Measurements from ENCODE around the gene MRPS16. TPM values are rescaled to one million over a fixed set of nuclear protein-coding genes. Genes with fewer than 3 reads are reported as not detected.

The MRPS16 gene
- total and polyA plus RNA-seq, 2 of the 13 experiments (the other 11 are each of a cell fraction or from before 2014, with no cell fraction given) = 70.1 to 135 TPM

DNA sequence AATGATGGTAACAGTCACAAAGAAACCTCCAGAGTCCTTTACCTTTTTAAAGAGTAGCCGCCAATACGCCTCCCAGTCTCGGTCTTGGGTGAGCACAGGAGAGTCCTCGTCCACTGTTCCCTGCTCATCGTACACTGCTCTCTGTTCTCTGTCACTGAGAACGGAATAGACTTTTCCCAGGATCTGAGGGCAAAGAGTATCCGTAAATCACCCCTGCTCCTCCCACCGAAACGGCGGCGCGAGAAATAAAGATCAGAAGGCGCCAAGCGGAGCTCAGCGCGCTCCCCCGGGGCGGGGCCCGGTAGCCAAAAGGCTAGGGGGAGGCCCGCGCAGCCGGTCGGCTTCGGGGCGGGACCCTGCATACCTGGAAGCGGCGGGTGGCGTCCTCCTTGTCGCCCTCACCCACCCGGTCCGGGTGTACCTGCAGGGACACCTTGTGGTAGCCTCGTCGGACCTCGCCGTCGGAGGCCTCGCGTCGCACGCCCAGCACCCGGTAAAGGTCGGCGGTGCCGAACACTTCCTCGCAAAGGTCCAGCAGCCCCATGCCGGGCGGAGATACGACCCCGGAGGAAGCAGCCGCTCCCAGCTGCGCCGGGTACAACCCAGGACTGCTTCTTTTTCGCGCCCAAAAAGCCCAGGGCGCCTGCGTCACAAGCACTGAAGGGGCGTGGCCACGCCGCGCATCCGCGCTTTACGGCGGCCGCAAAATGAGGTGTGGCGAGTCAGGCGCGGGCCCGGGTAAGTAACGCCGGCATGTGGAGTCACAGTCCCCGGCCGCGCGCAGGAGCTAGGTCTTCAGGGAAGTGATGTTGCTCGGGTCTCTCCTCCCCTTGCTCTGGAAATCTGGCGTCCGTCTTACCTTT, 5.6 kb downstream of the MRPS16 start, which contains the start of gene DNAJC9 (continued):
- TF ChIP-seq KLF11 (CRISPR knock-in tag; IDR thresholded peaks at IDR 0.05) = peak; percentile 67; the same call in 1 of the 2 replicates
- peak; percentile 89; the same call in 1 of the 2 replicates for TF ChIP-seq ZSCAN21 (CRISPR knock-in tag; IDR thresholded peaks at IDR 0.05; ENCODE audit: borderline replicate concordance)
- no peak; the same call in 1 of the 2 replicates for TF ChIP-seq TSC22D2 (CRISPR knock-in tag; IDR thresholded peaks at IDR 0.05; ENCODE audit: borderline replicate concordance)
- TF ChIP-seq FOXC1 (CRISPR knock-in tag; IDR thresholded peaks at IDR 0.05; ENCODE audit: borderline replicate concordance) = peak; percentile 99
- TF ChIP-seq SAFB2 (CRISPR knock-in tag; IDR thresholded peaks at IDR 0.05; ENCODE audit: borderline replicate concordance, low read depth) = peak; percentile 97
- TF ChIP-seq STAG1 (CRISPR knock-in tag; IDR thresholded peaks at IDR 0.05) = peak; percentile 27; the same call in 1 of the 2 replicates
- peak; percentile 71; the same call in 1 of the 2 replicates for TF ChIP-seq NFKB2 (CRISPR knock-in tag; IDR thresholded peaks at IDR 0.05; ENCODE audit: borderline replicate concordance)
- peak; percentile 37; the same call in 1 of the 2 replicates for TF ChIP-seq JUND (CRISPR knock-in tag; IDR thresholded peaks at IDR 0.05)
- TF ChIP-seq ZNF292 (CRISPR knock-in tag; IDR thresholded peaks at IDR 0.05; ENCODE audit: borderline replicate concordance, low read depth) = 0 out of 2 replicates have a peak, but pooled peaks have one; percentile 53
- peak; percentile 69 for TF ChIP-seq ZNF136 (CRISPR knock-in tag; IDR thresholded peaks at IDR 0.05; ENCODE audit: low read depth)
- TF ChIP-seq MLXIP (CRISPR knock-in tag; IDR thresholded peaks at IDR 0.05; ENCODE audit: borderline replicate concordance) = no peak
- no peak for TF ChIP-seq ZKSCAN5 (CRISPR knock-in tag; IDR thresholded peaks at IDR 0.05)
- TF ChIP-seq MBNL3 (CRISPR knock-in tag; conservative IDR thresholded peaks at IDR 0.05) = no peak
- TF ChIP-seq MEIS2 (CRISPR knock-in tag; IDR thresholded peaks at IDR 0.05) = no peak
- TF ChIP-seq GPBP1L1 (CRISPR knock-in tag; IDR thresholded peaks at IDR 0.05) = no peak
- TF ChIP-seq REST (IDR thresholded peaks at IDR 0.05; ENCODE audit: borderline replicate concordance in 1 of 2, low read depth in 1 of 2, low read length in 2 of 2) = peak in 1 of 2 experiments; percentile 21; a peak in 1 of 4 replicates
- peak; percentile 92 for TF ChIP-seq TAF1 (CRISPR knock-in tag; IDR thresholded peaks at IDR 0.05)
- TF ChIP-seq THAP8 (CRISPR knock-in tag; IDR thresholded peaks at IDR 0.05; ENCODE audit: borderline replicate concordance) = no peak
